HG03460 (cell line): ENCODE measurements around the gene STAT1.
"Not testable (repeated sequence)": the region's sequence is repeated elsewhere in the genome, so short reads cannot be mapped to it uniquely, and the experiment has no call there.

ENCODE experiments used
- ATAC-seq: cut with Tn5 transposase; IDR thresholded peaks from one replicate; pipeline ENCODE4 v1.9.1; 2021; ENCODE audit not compliant: unreplicated experiment

The STAT1 gene

DNA sequence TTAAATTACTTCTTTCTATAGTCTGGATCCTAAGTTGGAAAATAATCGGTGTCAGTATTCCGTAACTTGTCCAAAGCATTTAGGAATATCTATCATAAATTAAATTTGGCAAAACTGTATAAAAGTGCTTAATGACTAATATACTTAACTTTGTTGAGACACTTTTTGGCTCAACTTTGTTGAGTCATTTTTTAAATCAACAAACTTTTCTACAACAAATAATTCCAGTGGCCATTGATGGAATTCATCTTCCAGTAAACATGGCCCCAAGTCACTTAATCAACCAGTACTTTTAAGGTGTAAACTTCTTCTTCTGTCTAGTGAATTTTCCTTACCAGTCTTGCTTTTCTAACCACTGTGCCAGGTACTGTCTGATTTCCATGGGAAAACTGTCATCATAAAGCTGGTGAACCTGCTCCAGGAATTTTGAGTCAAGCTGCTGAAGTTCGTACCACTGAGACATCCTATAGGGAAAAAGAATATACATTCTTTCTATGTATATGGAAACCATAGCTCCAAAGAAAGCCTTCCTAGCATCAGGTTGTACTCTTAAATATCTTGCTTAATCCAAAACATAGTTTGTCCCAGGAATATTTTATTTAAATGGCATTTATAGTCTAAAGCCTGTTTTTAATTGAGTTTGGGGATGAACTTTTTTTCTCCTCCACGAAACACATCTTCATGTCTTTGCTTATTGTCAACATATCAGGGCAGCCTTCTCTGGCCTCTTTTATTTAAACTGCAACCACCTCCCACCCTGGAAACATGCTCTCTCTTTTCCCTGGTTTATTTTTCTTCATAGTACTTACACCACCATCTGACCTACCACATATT, 4.2 kb downstream of the STAT1 start:
- no peak for ATAC-seq

GRCh38 chr2:191008286-191008685, 5.7 kb downstream of the STAT1 start:
- no peak for ATAC-seq

GRCh38 chr2:191006997-191007783, 6.8 kb downstream of the STAT1 start:
- ATAC-seq = no peak

- ATAC-seq = no peak
These were observed 7.7 kb downstream of the STAT1 start for GRCh38 chr2:191006297-191006696.

DNA sequence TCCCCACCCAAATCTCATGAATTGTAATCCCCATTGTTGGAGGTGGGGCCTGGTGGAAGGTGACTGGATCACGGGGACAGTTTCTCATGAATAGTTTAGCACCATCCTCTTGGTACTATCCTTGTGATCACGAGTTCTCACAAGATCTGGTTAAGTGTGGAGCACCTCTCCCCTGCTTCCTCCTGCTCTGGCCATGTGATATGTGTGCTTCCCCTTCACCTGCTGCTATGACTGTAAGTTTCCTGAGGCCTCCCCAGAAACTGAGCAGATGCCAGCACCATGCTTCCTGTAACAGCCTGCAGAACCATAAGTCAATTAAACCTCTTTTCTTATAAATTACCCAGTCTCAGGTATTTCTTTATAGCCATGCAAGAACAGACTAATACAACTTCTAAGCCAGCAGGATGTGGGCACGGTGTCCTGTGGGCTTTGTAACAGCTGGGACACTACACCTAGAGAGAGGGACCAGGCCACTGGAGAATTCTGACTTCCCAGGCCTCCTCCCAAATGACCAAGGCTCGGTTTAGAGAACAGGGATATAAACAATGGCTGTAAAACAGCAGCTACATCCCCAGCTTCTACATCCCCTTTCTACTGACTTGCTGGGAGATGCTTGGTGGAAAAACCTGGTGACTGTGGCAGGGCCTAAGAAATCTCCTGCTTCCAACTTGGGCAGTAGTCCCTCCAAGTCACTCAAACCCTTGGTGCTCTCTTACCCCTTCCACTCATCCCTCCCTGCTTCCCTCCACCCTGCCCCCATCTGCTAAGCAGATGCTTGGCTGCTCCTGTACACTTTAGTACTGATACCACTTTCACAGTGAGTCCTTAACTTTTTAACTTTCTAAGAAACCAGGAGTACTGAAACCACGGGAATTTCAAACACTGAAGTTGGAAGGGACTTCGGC, 10.3 kb downstream of the STAT1 start:
- ATAC-seq = no peak

- no peak for ATAC-seq
These were observed 12.3 kb downstream of the STAT1 start for GRCh38 chr2:191001624-191002023.

DNA sequence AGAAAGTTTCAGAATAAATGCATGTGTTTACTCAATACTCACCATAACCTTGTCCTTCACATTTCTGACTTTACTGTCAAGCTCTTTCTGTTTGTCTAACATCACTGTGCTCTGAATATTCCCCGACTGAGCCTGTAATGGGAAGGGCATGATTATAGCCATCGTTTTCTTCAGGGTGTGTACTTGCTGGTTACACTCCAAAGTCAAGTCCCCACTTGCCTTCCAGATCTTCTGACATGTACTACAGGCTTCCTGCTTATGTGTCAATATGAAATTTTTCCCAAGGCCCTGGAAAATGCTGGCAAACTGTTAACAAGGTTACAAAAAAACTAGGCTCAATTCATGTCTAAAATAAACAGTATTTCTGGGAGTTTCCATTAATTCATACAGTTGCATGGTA, 12.9 kb downstream of the STAT1 start:
- no peak for ATAC-seq

GRCh38 chr2:190999949-191000665, 13.9 kb downstream of the STAT1 start:
- ATAC-seq = no peak

DNA sequence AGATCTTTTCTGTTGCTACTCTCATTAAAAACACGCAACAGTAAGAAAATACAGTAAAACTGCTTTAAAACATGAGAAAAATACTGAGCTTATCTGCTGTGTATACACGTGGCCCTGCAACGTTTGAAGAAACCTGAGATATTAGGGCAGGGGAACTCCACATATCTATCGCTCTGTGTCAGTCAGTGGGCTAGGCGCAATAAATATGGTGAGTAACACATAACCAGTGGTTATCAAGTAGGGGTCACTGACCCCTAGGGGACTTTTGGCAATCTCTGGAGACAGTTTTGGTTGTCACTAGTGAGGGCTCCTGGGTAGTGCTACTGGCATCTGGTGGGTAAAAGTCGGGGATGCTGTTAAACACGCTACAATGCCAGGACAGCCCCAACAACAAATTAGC, 14.9 kb downstream of the STAT1 start:
- ATAC-seq = no peak

- ATAC-seq = no peak
These were observed 16.4 kb downstream of the STAT1 start for GRCh38 chr2:190997526-190998113.

- ATAC-seq = no peak
These were observed 17.0 kb downstream of the STAT1 start for GRCh38 chr2:190996947-190997346.

GRCh38 chr2:190996338-190996946, 17.5 kb downstream of the STAT1 start:
- ATAC-seq = no peak

GRCh38 chr2:190995315-190995714, 18.7 kb downstream of the STAT1 start:
- ATAC-seq = not testable (repeated sequence)

DNA sequence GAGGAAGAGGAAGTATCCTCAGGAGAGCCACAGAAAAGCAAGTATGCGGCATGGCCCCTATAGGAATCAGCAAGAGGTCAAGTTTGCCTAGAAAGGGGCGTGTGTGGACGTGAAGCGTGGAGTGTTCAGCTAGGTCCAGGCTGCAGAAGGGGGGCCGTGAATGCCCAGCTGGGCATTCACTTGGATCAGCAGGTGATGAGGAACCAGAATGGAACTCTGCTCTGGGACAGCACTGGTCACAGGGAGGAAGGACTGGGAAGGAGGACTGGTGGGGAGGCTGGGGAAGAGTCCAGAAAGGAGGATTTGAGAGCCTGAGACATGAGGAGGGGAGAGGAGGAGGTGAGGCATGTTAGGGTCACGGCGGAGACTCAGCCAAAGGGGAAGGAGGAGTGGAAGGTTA, 19.8 kb downstream of the STAT1 start:
- ATAC-seq = no peak

DNA sequence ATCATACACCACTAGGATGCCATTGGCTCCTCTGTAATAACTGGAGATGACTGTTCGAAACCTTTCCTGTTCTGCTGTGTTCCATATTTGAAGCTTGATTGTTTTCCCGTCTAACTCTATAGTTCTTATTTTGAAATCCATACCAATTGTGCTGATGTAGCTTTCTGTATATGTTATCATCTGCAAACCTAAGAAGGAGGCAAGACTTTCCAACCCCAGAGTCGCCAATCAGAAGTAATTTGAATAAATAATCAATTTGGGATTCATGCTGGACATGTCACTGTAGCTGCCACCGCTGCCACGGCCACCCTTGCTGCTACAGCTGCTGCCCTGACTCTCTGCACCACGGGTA, 20.7 kb downstream of the STAT1 start:
- ATAC-seq = no peak

GRCh38 chr2:190990132-190990531, 23.8 kb downstream of the STAT1 start:
- ATAC-seq = no peak

DNA sequence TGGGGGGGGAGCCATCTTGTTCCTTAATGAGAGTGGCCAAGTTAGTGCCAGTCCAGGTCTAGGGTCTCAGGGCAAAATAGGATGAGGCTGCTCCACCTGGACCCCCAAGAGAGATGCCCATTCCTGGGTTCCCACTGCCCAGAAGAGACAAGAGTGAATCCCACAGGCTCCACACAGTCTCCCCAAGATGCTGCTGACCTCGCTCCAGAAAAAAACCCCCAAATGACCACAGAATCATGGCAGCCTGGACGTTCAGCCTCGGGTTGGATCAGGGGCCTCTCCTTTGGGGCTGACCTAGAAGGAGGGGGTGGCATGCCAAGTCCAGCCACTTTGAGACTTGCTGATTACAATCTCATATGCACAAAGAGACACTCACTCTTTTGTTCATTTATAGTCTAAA, 25.1 kb downstream of the STAT1 start:
- ATAC-seq = no peak

- ATAC-seq = no peak
These were observed 26.0 kb downstream of the STAT1 start for GRCh38 chr2:190987938-190988337.

- ATAC-seq = no peak
These were observed 26.9 kb downstream of the STAT1 start for GRCh38 chr2:190987116-190987515.
